Prostate gland (tissue), 2 donors: Measurements from ENCODE around the gene DAGLA.

Source experiments
- CTCF ChIP-seq, 4 experiments: fragments of 200-600 bp in 2 of 4; fragments of 450-650 bp in 2 of 4; sonication (generic) in 2 of 4; IDR thresholded peaks; 1 replicate in 3 of 4; 2 replicates in 1 of 4; pipeline ENCODE4 v1.5.1; 2016 to 2019; ENCODE audit warnings: antibody characterized with exemption in 4 of 4, mild to moderate bottlenecking in 2 of 4, moderate library complexity in 2 of 4
- POLR2A ChIP-seq: fragments of 450-650 bp; IDR thresholded peaks from one replicate; pipeline ENCODE4 v1.6.1; 2016; ENCODE audit warnings: antibody characterized with exemption, mild to moderate bottlenecking
- POLR2AphosphoS5 ChIP-seq: sonication (generic); formaldehyde crosslinking; IDR thresholded peaks from one replicate; pipeline ENCODE4 v1.6.1; 2017; ENCODE audit warnings: antibody characterized with exemption

GRCh38 chr11:61760946-61761345 lies 80.8 kb downstream of the DAGLA start:
- TF ChIP-seq POLR2A (no peak), CTCF (IDR thresholded peaks at IDR 0.05) (no peak), POLR2AphosphoS5 (no peak)
